K562 (cell line): ENCODE data around the gene ITGB5.

Experiments
- BRF2 ChIP-seq: IDR thresholded peaks from 3 replicates; pipeline ENCODE4 v1.6.1; 2011; ENCODE audit warnings: borderline replicate concordance, mild to moderate bottlenecking; ENCODE audit not compliant: insufficient read length, insufficient read depth
- KDM4B ChIP-seq, 2 experiments: fragments of 450-650 bp in 1 of 2; sonication (generic) in 1 of 2; IDR thresholded peaks; 2 replicates each; pipeline ENCODE4 v1.6.1; 2016 to 2017; ENCODE audit warnings: borderline replicate concordance in 2 of 2, antibody characterized with exemption in 1 of 2, low read depth in 1 of 2, mild to moderate bottlenecking in 1 of 2
- POLR2A ChIP-seq: fragments of 450-650 bp; conservative IDR thresholded peaks from 2 replicates; pipeline ENCODE4 v1.6.1; 2016
- POU5F1 ChIP-seq: fragments of 150-350 bp; IDR thresholded peaks from 2 replicates; pipeline ENCODE4 v1.6.1; 2014; ENCODE audit warnings: borderline replicate concordance, low read length, low read depth, mild to moderate bottlenecking; ENCODE audit not compliant: partially characterized antibody
- RAD21 ChIP-seq, 2 experiments: fragments of 250-450 bp in 1 of 2; fragments of 450-650 bp in 1 of 2; sonication (Bioruptor Pico) in 1 of 2; formaldehyde crosslinking in 1 of 2; IDR thresholded peaks in 1 of 2; conservative IDR thresholded peaks in 1 of 2; 2 replicates each; pipeline versions ENCODE4 v1.4.0 to v1.8.0; 2020 to 2022; ENCODE audit warnings: mild to moderate bottlenecking in 2 of 2, moderate library complexity in 1 of 2
- RBM34 ChIP-seq: fragments of 200-400 bp; formaldehyde crosslinking; IDR thresholded peaks from 2 replicates; pipeline ENCODE4 v1.6.1; 2018; ENCODE audit warnings: low read length, borderline replicate concordance; ENCODE audit not compliant: insufficient read depth
- RFX5 ChIP-seq: IDR thresholded peaks from 2 replicates; pipeline ENCODE4 v1.6.1; 2011; ENCODE audit warnings: low read depth, mild to moderate bottlenecking, improper control_type of control experiment, low read length

DNA sequence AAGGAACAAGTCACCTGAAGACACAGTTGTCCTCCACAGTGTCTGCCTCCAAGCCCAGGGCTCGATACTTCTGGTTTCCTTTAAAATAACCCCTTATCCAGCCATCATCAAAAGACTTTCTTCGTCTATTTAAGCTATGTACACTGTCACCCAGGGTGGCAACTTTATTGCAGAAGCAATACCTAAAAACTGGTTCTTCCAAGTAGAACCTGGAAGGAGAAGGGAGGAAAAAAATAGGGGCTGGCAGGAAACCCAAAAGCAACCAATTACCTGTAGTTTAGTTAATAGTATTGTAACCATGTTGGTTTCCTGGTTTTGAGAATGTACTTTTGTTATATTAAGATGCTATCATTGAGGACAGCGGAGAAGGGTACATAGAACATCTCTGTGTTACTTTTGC lies 33.7 kb downstream of the ITGB5 start:
- TF ChIP-seq POU5F1 (no peak), POLR2A (no peak), BRF2 (no peak), KDM4B (IDR thresholded peaks at IDR 0.05; ENCODE audit: borderline replicate concordance in 2 of 2, low read depth in 1 of 2) (no peak), RAD21 (CRISPR knock-in tag; conservative IDR thresholded peaks at IDR 0.05 in 1 of 2, IDR thresholded peaks at IDR 0.05 in 1 of 2) (no peak), RFX5 (no peak), RBM34 (no peak)
